Loucy (cell line): ENCODE measurements around the gene DLG1.

Experiments
- H2AFZ ChIP-seq: fragments of 200-600 bp; sonication (generic); 2 replicates; pipeline ENCODE4 v1.6.0; 2016; ENCODE audit warnings: antibody characterized with exemption, mild to moderate bottlenecking, low read length, moderate library complexity
- H3F3A ChIP-seq: fragments of 200-600 bp; 2 replicates; pipeline ENCODE4 v1.6.0; 2016; ENCODE audit warnings: antibody characterized with exemption, low read depth, mild to moderate bottlenecking
- H3K27me3 ChIP-seq: fragments of 200-600 bp; sonication (generic); 2 replicates; pipeline ENCODE4 v1.6.1; 2014; ENCODE audit warnings: low read length, mild to moderate bottlenecking; ENCODE audit not compliant: insufficient read depth, poor library complexity, severe bottlenecking
- H3K36me3 ChIP-seq: fragments of 200-600 bp; sonication (generic); 2 replicates; pipeline ENCODE4 v1.6.1; 2016; ENCODE audit warnings: low read length; ENCODE audit not compliant: insufficient read depth
- H3K4me1 ChIP-seq: fragments of 200-600 bp; sonication (generic); 2 replicates; pipeline ENCODE4 v1.5.1; 2014; ENCODE audit warnings: low read length, mild to moderate bottlenecking; ENCODE audit not compliant: insufficient read depth, poor library complexity, severe bottlenecking
- H3K4me2 ChIP-seq: fragments of 200-600 bp; sonication (generic); 2 replicates; pipeline ENCODE4 v1.6.0; 2014; ENCODE audit warnings: antibody characterized with exemption, low read length, low read depth, mild to moderate bottlenecking; ENCODE audit not compliant: poor library complexity, severe bottlenecking
- H3K4me3 ChIP-seq: fragments of 200-600 bp; sonication (generic); 2 replicates; pipeline ENCODE4 v1.5.1; 2014; ENCODE audit warnings: low read length, mild to moderate bottlenecking, mixed read lengths; ENCODE audit not compliant: poor library complexity, severe bottlenecking
- H3K79me2 ChIP-seq: fragments of 200-600 bp; sonication (generic); 2 replicates; pipeline ENCODE4 v1.6.1; 2014; ENCODE audit warnings: low read length; ENCODE audit not compliant: insufficient read depth
- H3K9ac ChIP-seq: fragments of 200-600 bp; sonication (generic); 2 replicates; pipeline ENCODE4 v1.6.0; 2014; ENCODE audit warnings: mild to moderate bottlenecking, low read depth, low read length, moderate library complexity; ENCODE audit not compliant: poor library complexity, severe bottlenecking
- H3K9me2 ChIP-seq: fragments of 200-600 bp; sonication (generic); replicated peaks from 2 replicates; pipeline ENCODE4 v1.6.1; 2016; ENCODE audit warnings: low read depth, low read length, mixed read lengths
- H3K9me3 ChIP-seq: fragments of 200-600 bp; sonication (generic); 2 replicates; pipeline ENCODE4 v1.6.1; 2014; ENCODE audit warnings: mild to moderate bottlenecking, antibody characterized with exemption, low read length, low read depth; ENCODE audit not compliant: insufficient read depth
- H4K20me1 ChIP-seq: fragments of 200-600 bp; sonication (generic); 2 replicates; pipeline ENCODE4 v1.6.0; 2014; ENCODE audit warnings: antibody characterized with exemption, low read length, mild to moderate bottlenecking; ENCODE audit not compliant: insufficient read depth, poor library complexity, severe bottlenecking
- CTCF ChIP-seq: fragments of 200-600 bp; sonication (generic); conservative IDR thresholded peaks from 2 replicates; pipeline ENCODE4 v1.5.1; 2014; ENCODE audit warnings: mild to moderate bottlenecking, antibody characterized with exemption, low read length
- EZH2phosphoT487 ChIP-seq: fragments of 200-600 bp; IDR thresholded peaks from 2 replicates; pipeline ENCODE4 v1.6.1; 2018; ENCODE audit warnings: antibody characterized with exemption, mild to moderate bottlenecking, moderate library complexity, borderline replicate concordance

The DLG1 gene

GRCh38 chr3:197266331-197266730 is 32.1 kb downstream of the DLG1 start:
- Histone ChIP-seq H3K4me1 (peaks cover 8% of the 10 kb centered on the region), H3F3A (no peaks in the 10 kb centered on the region), H3K79me2 (peaks cover 93% of the 10 kb centered on the region), H3K27me3 (no peaks in the 10 kb centered on the region), H4K20me1 (peaks cover 32% of the 10 kb centered on the region), H2AFZ (no peak overlapping the region), H3K9me2 (no peaks in the 10 kb centered on the region), H3K9ac (no peak overlapping the region), H3K9me3 (no peaks in the 10 kb centered on the region), H3K36me3 (peaks cover 17% of the 10 kb centered on the region; the same call in 1 of the 2 replicates), H3K4me2 (no peak overlapping the region), H3K4me3 (no peak overlapping the region)
- TF ChIP-seq EZH2phosphoT487 = no peak
- TF ChIP-seq CTCF = no peak

GRCh38 chr3:197262709-197263108 is 35.7 kb downstream of the DLG1 start:
- no peaks in the 10 kb centered on the region for H3K9me2 ChIP-seq
- H2AFZ ChIP-seq = no peak overlapping the region
- H4K20me1 ChIP-seq = peaks cover 47% of the 10 kb centered on the region
- peaks cover 10% of the 10 kb centered on the region; the same call in 1 of the 2 replicates for H3K36me3 ChIP-seq
- no peak overlapping the region for H3K4me3 ChIP-seq
- peaks cover under 1% of the 10 kb centered on the region; the same call in 1 of the 2 replicates for H3F3A ChIP-seq
- H3K9me3 ChIP-seq = no peaks in the 10 kb centered on the region
- H3K9ac ChIP-seq = no peak overlapping the region
- peaks cover 94% of the 10 kb centered on the region for H3K79me2 ChIP-seq
- H3K27me3 ChIP-seq = no peaks in the 10 kb centered on the region
- TF ChIP-seq EZH2phosphoT487 (no peak), CTCF (no peak)
- H3K4me1 ChIP-seq = peaks cover 18% of the 10 kb centered on the region
- H3K4me2 ChIP-seq = no peak overlapping the region

GRCh38 chr3:197261164-197261509 is 37.3 kb downstream of the DLG1 start:
- Histone ChIP-seq H3K4me3 (no peak overlapping the region), H3K4me1 (peaks cover 18% of the 10 kb centered on the region), H3K9ac (no peak overlapping the region), H3K9me3 (no peaks in the 10 kb centered on the region), H3K9me2 (no peaks in the 10 kb centered on the region), H4K20me1 (peaks cover 57% of the 10 kb centered on the region), H2AFZ (no peak overlapping the region), H3K27me3 (no peaks in the 10 kb centered on the region), H3K36me3 (peaks cover 10% of the 10 kb centered on the region; the same call in 1 of the 2 replicates), H3F3A (peaks cover 5% of the 10 kb centered on the region; the same call in 1 of the 2 replicates), H3K4me2 (no peak overlapping the region), H3K79me2 (peaks cover 91% of the 10 kb centered on the region)
- no peak for TF ChIP-seq CTCF
- no peak for TF ChIP-seq EZH2phosphoT487
